GM19395 (cell line): ENCODE measurements around the gene CCL26.
"Not testable (repeated sequence)": the region's sequence is repeated elsewhere in the genome, so short reads cannot be mapped to it uniquely, and the experiment has no call there.

Source experiments
- ATAC-seq: cut with Tn5 transposase; IDR thresholded peaks from one replicate; pipeline ENCODE4 v1.9.1; 2021; ENCODE audit warnings: mild to moderate bottlenecking, moderate library complexity; ENCODE audit not compliant: unreplicated experiment

Gene CCL26

GRCh38 chr7:75793676-75794075, 21.7 kb upstream of the CCL26 start:
- no peak for ATAC-seq

- ATAC-seq: not testable (repeated sequence)
These were observed 20.6 kb upstream of the CCL26 start for GRCh38 chr7:75792567-75792966.

GRCh38 chr7:75789361-75789924, 17.4 kb upstream of the CCL26 start:
- ATAC-seq: no peak

- ATAC-seq: not testable (repeated sequence)
These were observed 16.3 kb upstream of the CCL26 start for GRCh38 chr7:75788154-75788847.

- not testable (repeated sequence) for ATAC-seq
These were observed 11.0 kb upstream of the CCL26 start for GRCh38 chr7:75783058-75783457.

GRCh38 chr7:75780647-75781273, 8.7 kb upstream of the CCL26 start:
- not testable (repeated sequence) for ATAC-seq

- not testable (repeated sequence) for ATAC-seq
These were observed 7.5 kb upstream of the CCL26 start for GRCh38 chr7:75779516-75779915.

GRCh38 chr7:75779035-75779434, 7.0 kb upstream of the CCL26 start:
- not testable (repeated sequence) for ATAC-seq

GRCh38 chr7:75776295-75776971, 4.4 kb upstream of the CCL26 start:
- no peak for ATAC-seq

GRCh38 chr7:75773958-75774357, 1.9 kb upstream of the CCL26 start:
- not testable (repeated sequence) for ATAC-seq

- no peak for ATAC-seq
These were observed 787 bp downstream of the CCL26 start for GRCh38 chr7:75771224-75771623.

GRCh38 chr7:75762350-75762917, 9.6 kb downstream of the CCL26 start:
- no peak for ATAC-seq

- not testable (repeated sequence) for ATAC-seq
These were observed 10.2 kb downstream of the CCL26 start for GRCh38 chr7:75761801-75762200.

GRCh38 chr7:75758491-75758890, 13.5 kb downstream of the CCL26 start:
- ATAC-seq: no peak

- no peak for ATAC-seq
These were observed 14.2 kb downstream of the CCL26 start for GRCh38 chr7:75757860-75758259.

GRCh38 chr7:75756991-75757676, 14.9 kb downstream of the CCL26 start:
- no peak for ATAC-seq

GRCh38 chr7:75756206-75756990, 15.6 kb downstream of the CCL26 start:
- ATAC-seq: no peak

- no peak for ATAC-seq
These were observed 28.6 kb downstream of the CCL26 start for GRCh38 chr7:75743455-75743859.

GRCh38 chr7:75740846-75741497, 31.0 kb downstream of the CCL26 start:
- no peak for ATAC-seq
